SK-N-MC (cell line): ENCODE measurements around the gene C2CD5.

Experiments
- DNase-seq: peaks from one replicate; pipeline ENCODE4 v3.0.0-alpha.2; 2011; ENCODE audit warnings: low read depth, low spot score
- H3K27ac ChIP-seq: fragments of 200-600 bp; sonication (generic); 2 replicates; pipeline ENCODE4 v1.5.1; 2016; ENCODE audit warnings: mixed run types
- H3K36me3 ChIP-seq: fragments of 200-600 bp; sonication (generic); 2 replicates; pipeline ENCODE4 v1.6.1; 2017; ENCODE audit warnings: antibody characterized with exemption, low read length, mixed read lengths; ENCODE audit not compliant: insufficient read depth
- H3K4me3 ChIP-seq: fragments of 200-600 bp; sonication (generic); 2 replicates; pipeline ENCODE4 v1.5.1; 2016
- H3K9ac ChIP-seq: fragments of 200-600 bp; sonication (generic); 2 replicates; pipeline ENCODE4 v1.8.0; 2017; ENCODE audit warnings: mixed run types, mixed read lengths; ENCODE audit not compliant: insufficient read length
- H3K9me3 ChIP-seq: fragments of 200-600 bp; sonication (generic); 2 replicates; pipeline ENCODE4 v1.6.1; 2017; ENCODE audit warnings: low read depth, mild to moderate bottlenecking, antibody characterized with exemption, low read length, moderate library complexity, mixed read lengths
- EZH2 ChIP-seq: fragments of 200-600 bp; sonication (generic); IDR thresholded peaks from one replicate; pipeline ENCODE4 v1.6.1; 2017; ENCODE audit warnings: antibody characterized with exemption
- FOXP2 ChIP-seq: optimal IDR thresholded peaks from 2 replicates; pipeline ENCODE3; 2011; ENCODE audit warnings: mild to moderate bottlenecking, moderate library complexity; ENCODE audit not compliant: insufficient read depth; ENCODE audit errors: extremely low read length, control extremely low read depth
- POLR2AphosphoS5 ChIP-seq: IDR thresholded peaks from 2 replicates; pipeline ENCODE4 v1.6.1; 2012; ENCODE audit warnings: mild to moderate bottlenecking, low read depth, low read length, borderline replicate concordance

C2CD5 gene

GRCh38 chr12:22539055-22539454, 5.3 kb downstream of the C2CD5 start:
- peaks cover 14% of the 10 kb centered on the region for H3K36me3 ChIP-seq
- H3K27ac ChIP-seq = no peak overlapping the region
- H3K4me3 ChIP-seq = no peak overlapping the region
- H3K9me3 ChIP-seq = no peaks in the 10 kb centered on the region
- DNase-seq = no peak
- TF ChIP-seq POLR2AphosphoS5 (no peak), EZH2 (no peak), FOXP2 (no peak)
- H3K9ac ChIP-seq = no peak overlapping the region

- Histone ChIP-seq H3K27ac (no peak overlapping the region), H3K9me3 (no peaks in the 10 kb centered on the region), H3K36me3 (peaks cover 22% of the 10 kb centered on the region), H3K9ac (no peak overlapping the region), H3K4me3 (no peak overlapping the region)
- no peak for DNase-seq
- TF ChIP-seq FOXP2 (no peak), POLR2AphosphoS5 (no peak), EZH2 (no peak)
These were observed 6.0 kb downstream of the C2CD5 start for GRCh38 chr12:22538311-22538710.

GRCh38 chr12:22536971-22537544, 7.3 kb downstream of the C2CD5 start:
- H3K9me3 ChIP-seq = no peaks in the 10 kb centered on the region
- no peak overlapping the region for H3K9ac ChIP-seq
- TF ChIP-seq POLR2AphosphoS5 = no peak
- TF ChIP-seq EZH2 = no peak
- no peak for TF ChIP-seq FOXP2
- H3K4me3 ChIP-seq = no peak overlapping the region
- H3K27ac ChIP-seq = no peak overlapping the region
- no peak for DNase-seq
- H3K36me3 ChIP-seq = peaks cover 34% of the 10 kb centered on the region

- Histone ChIP-seq H3K9me3 (peaks cover 4% of the 10 kb centered on the region; the same call in 1 of the 2 replicates), H3K9ac (no peak overlapping the region), H3K4me3 (no peak overlapping the region), H3K36me3 (peaks cover 41% of the 10 kb centered on the region), H3K27ac (peak overlapping the region; percentile 28; the same call in 1 of the 2 replicates)
- DNase-seq = no peak
- TF ChIP-seq EZH2 = no peak
- TF ChIP-seq FOXP2 = no peak
- no peak for TF ChIP-seq POLR2AphosphoS5
These were observed 7.9 kb downstream of the C2CD5 start for GRCh38 chr12:22536346-22536945.

GRCh38 chr12:22535478-22535877, 8.9 kb downstream of the C2CD5 start:
- Histone ChIP-seq H3K36me3 (peaks cover 46% of the 10 kb centered on the region), H3K27ac (peak overlapping the region; percentile 34; the same call in 1 of the 2 replicates), H3K4me3 (no peak overlapping the region), H3K9ac (no peak overlapping the region), H3K9me3 (peaks cover 8% of the 10 kb centered on the region; the same call in 1 of the 2 replicates)
- no peak for DNase-seq
- no peak for TF ChIP-seq FOXP2
- TF ChIP-seq EZH2 = no peak
- no peak for TF ChIP-seq POLR2AphosphoS5

GRCh38 chr12:22535038-22535437, 9.3 kb downstream of the C2CD5 start:
- H3K9ac ChIP-seq = no peak overlapping the region
- H3K27ac ChIP-seq = no peak overlapping the region
- H3K9me3 ChIP-seq = peaks cover 8% of the 10 kb centered on the region; the same call in 1 of the 2 replicates
- H3K4me3 ChIP-seq = no peak overlapping the region
- TF ChIP-seq FOXP2 = no peak
- no peak for TF ChIP-seq POLR2AphosphoS5
- TF ChIP-seq EZH2 = no peak
- H3K36me3 ChIP-seq = peaks cover 46% of the 10 kb centered on the region
- no peak for DNase-seq

GRCh38 chr12:22533155-22533554, 11.2 kb downstream of the C2CD5 start:
- Histone ChIP-seq H3K9ac (no peak overlapping the region), H3K4me3 (no peak overlapping the region), H3K27ac (no peak overlapping the region), H3K36me3 (peaks cover 50% of the 10 kb centered on the region), H3K9me3 (peaks cover 8% of the 10 kb centered on the region; the same call in 1 of the 2 replicates)
- no peak for TF ChIP-seq EZH2
- no peak for TF ChIP-seq FOXP2
- no peak for TF ChIP-seq POLR2AphosphoS5
- no peak for DNase-seq

- Histone ChIP-seq H3K27ac (no peak overlapping the region), H3K4me3 (no peak overlapping the region), H3K36me3 (peaks cover 54% of the 10 kb centered on the region), H3K9me3 (peaks cover 8% of the 10 kb centered on the region; the same call in 1 of the 2 replicates), H3K9ac (no peak overlapping the region)
- TF ChIP-seq EZH2 (no peak), FOXP2 (no peak), POLR2AphosphoS5 (no peak)
- DNase-seq = no peak
These were observed 12.0 kb downstream of the C2CD5 start for GRCh38 chr12:22532317-22532716.
